Neuronal stem cell (in vitro differentiated cells): ENCODE measurements around the gene SMIM41.

Source experiments
- DNase-seq: peaks from one replicate; pipeline ENCODE4 v3.0.0-alpha.2; 2013; ENCODE audit warnings: low spot score
- H2AFZ ChIP-seq: one replicate; pipeline ENCODE4 v1.6.1; 2013; ENCODE audit warnings: mild to moderate bottlenecking, low read length, inconsistent platforms
- H2AK5ac ChIP-seq: 2 replicates; pipeline ENCODE4 v1.6.1; 2013; ENCODE audit warnings: low read depth, mild to moderate bottlenecking, inconsistent platforms, low read length, moderate library complexity, mixed read lengths
- H2BK120ac ChIP-seq: 2 replicates; pipeline ENCODE4 v1.6.1; 2013; ENCODE audit warnings: low read depth, mild to moderate bottlenecking, inconsistent platforms, low read length, moderate library complexity, mixed read lengths
- H2BK12ac ChIP-seq: one replicate; pipeline ENCODE4 v1.6.1; 2013; ENCODE audit warnings: low read length, inconsistent platforms
- H2BK15ac ChIP-seq: 2 replicates; pipeline ENCODE4 v1.6.1; 2013; ENCODE audit warnings: mild to moderate bottlenecking, low read length, inconsistent platforms, mixed read lengths
- H2BK5ac ChIP-seq: one replicate; pipeline ENCODE4 v1.6.1; 2013; ENCODE audit warnings: inconsistent platforms, mild to moderate bottlenecking, low read length, moderate library complexity
- H3K14ac ChIP-seq: one replicate; pipeline ENCODE4 v1.6.1; 2013; ENCODE audit warnings: low read length, inconsistent platforms
- H3K18ac ChIP-seq: 2 replicates; pipeline ENCODE4 v1.6.1; 2013; ENCODE audit warnings: low read length, inconsistent platforms
- H3K23ac ChIP-seq: 2 replicates; pipeline ENCODE4 v1.6.1; 2013; ENCODE audit warnings: low read depth, mild to moderate bottlenecking, mixed read lengths, low read length, inconsistent platforms; ENCODE audit not compliant: poor library complexity
- H3K27ac ChIP-seq: replicated peaks from 3 replicates; pipeline ENCODE4 v1.5.1; 2013; ENCODE audit warnings: low read length, inconsistent platforms
- H3K27me3 ChIP-seq, 3 experiments: 2 replicates each; pipeline ENCODE4 v1.6.1; 2013; ENCODE audit warnings: low read length in 3 of 3, mild to moderate bottlenecking in 2 of 3, inconsistent platforms in 1 of 3, low read depth in 1 of 3, mixed read lengths in 1 of 3, moderate library complexity in 1 of 3; ENCODE audit not compliant: control insufficient read depth in 3 of 3, insufficient read depth in 3 of 3
- H3K36me3 ChIP-seq, 2 donors: replicated peaks in 1 of 2; 2 replicates each; pipeline ENCODE4 v1.6.1; 2013; ENCODE audit warnings: low read length in 2 of 2; ENCODE audit not compliant: control insufficient read depth in 2 of 2, insufficient read depth in 2 of 2
- H3K4ac ChIP-seq: 2 replicates; pipeline ENCODE4 v1.6.1; 2013; ENCODE audit warnings: inconsistent platforms, mild to moderate bottlenecking, low read length, moderate library complexity
- H3K4me1 ChIP-seq, 2 donors: 1 replicate in 1 of 2; 2 replicates in 1 of 2; pipeline ENCODE4 v1.6.1; 2013; ENCODE audit warnings: low read length in 2 of 2, low read depth in 1 of 2; ENCODE audit not compliant: control insufficient read depth in 2 of 2, insufficient read depth in 1 of 2
- H3K4me2 ChIP-seq: one replicate; pipeline ENCODE4 v1.6.1; 2013; ENCODE audit warnings: mild to moderate bottlenecking, low read length, inconsistent platforms; ENCODE audit not compliant: insufficient read depth, poor library complexity, severe bottlenecking
- H3K4me3 ChIP-seq, 2 donors: 2 replicates each; pipeline ENCODE4 v1.5.1; 2013; ENCODE audit warnings: low read length in 2 of 2, mild to moderate bottlenecking in 2 of 2, inconsistent platforms in 1 of 2, moderate library complexity in 1 of 2
- H3K79me1 ChIP-seq: one replicate; pipeline ENCODE4 v1.6.1; 2013; ENCODE audit warnings: low read depth, mild to moderate bottlenecking, inconsistent platforms, low read length, moderate library complexity
- H3K9ac ChIP-seq: one replicate; pipeline ENCODE4 v1.6.1; 2013; ENCODE audit warnings: mild to moderate bottlenecking, low read depth, low read length, inconsistent platforms; ENCODE audit not compliant: poor library complexity
- H3K9me3 ChIP-seq, 2 donors: replicated peaks in 1 of 2; 2 replicates each; pipeline versions ENCODE3 to v1.6.1; 2013; ENCODE audit warnings: low read length in 2 of 2, mild to moderate bottlenecking in 2 of 2, inconsistent platforms in 1 of 2, low read depth in 1 of 2, mixed read lengths in 1 of 2, moderate library complexity in 1 of 2; ENCODE audit not compliant: control insufficient read depth in 2 of 2, insufficient read depth in 1 of 2
- H4K8ac ChIP-seq: one replicate; pipeline ENCODE4 v1.6.1; 2013; ENCODE audit warnings: low read depth, mild to moderate bottlenecking, inconsistent platforms, low read length, moderate library complexity
- H4K91ac ChIP-seq: one replicate; pipeline ENCODE4 v1.6.1; 2013; ENCODE audit warnings: low read length, low read depth, mild to moderate bottlenecking, inconsistent platforms; ENCODE audit not compliant: poor library complexity
- WGBS, 2 donors: extraction: QIAGEN DNeasy Blood & Tissue Kit; methylation state at CpG; one replicate each; pipeline ENCODE4 v1.1.7; 2013; ENCODE audit warnings: missing lambda C conversion rate in 2 of 2, mixed read lengths in 1 of 2; ENCODE audit not compliant: insufficient read length in 2 of 2, insufficient replicate concordance in 1 of 2; ENCODE audit errors: extremely low coverage in 2 of 2; 5-methylcytosine and 5-hydroxymethylcytosine counted together

The SMIM41 gene

DNA sequence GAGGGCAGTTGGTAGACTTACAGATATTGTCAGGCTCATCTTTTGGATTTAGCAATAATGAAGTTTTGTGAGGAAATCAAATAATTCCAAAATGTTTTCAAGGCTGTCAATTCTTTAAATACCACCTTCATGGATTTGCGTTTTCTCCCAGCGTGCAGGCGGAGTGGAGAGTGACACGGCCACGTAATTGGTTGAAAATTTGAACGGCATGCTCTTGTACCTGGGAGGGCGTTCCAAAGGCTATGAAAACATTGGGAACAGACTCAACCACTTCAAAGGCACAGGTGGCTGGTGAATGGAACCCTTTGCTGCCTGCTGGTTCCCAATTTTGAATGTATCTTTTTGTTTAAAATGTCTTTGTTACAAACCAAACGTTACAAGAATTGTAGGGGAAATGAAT, 12.4 kb downstream of the SMIM41 start:
- Histone ChIP-seq H2AFZ (no peak overlapping the region), H3K27me3 (peaks cover 0 to 40% (median 0%) of the 10 kb centered on the region in 3 experiments), H3K36me3 (no peaks in the 10 kb centered on the region), H2BK5ac (no peak overlapping the region), H3K18ac (no peak overlapping the region), H2BK15ac (no peak overlapping the region), H4K91ac (no peak overlapping the region), H4K8ac (no peak overlapping the region), H2AK5ac (no peak overlapping the region), H3K4me2 (no peak overlapping the region), H3K23ac (no peak overlapping the region), H3K4me1 (no peaks in the 10 kb centered on the region), H2BK120ac (no peak overlapping the region), H3K79me1 (no peaks in the 10 kb centered on the region), H3K27ac (no peak overlapping the region), H2BK12ac (no peak overlapping the region), H3K14ac (no peak overlapping the region), H3K9ac (no peak overlapping the region), H3K4me3 (no peak overlapping the region), H3K4ac (no peak overlapping the region), H3K9me3 (no peaks in the 10 kb centered on the region)
- no peak for DNase-seq
- WGBS, 2 donors, result no CpG with 5 or more reads among the region's 8 CpGs

DNA sequence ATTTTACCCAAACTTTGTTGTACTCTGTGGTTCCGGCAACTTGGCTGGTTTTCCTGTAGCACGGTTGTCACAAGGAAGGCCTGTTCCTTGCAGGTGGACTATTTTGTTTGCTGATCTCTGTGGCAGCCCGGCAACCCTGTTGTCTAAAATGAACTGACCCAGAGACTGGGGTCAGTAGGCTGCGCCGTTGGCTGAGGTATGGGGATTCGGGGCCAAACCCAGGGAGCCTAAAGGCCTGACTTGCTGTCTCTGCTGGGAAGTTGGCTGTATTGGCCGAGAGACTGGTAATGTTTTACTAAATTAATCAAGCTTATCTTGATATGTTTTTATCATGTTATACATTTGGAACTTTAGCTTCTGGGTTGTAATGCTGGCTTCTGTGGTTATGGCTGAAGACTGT, 13.8 kb downstream of the SMIM41 start:
- no peaks in the 10 kb centered on the region for H3K4me1 ChIP-seq
- no peak overlapping the region for H2AK5ac ChIP-seq
- H3K36me3 ChIP-seq, result no peaks in the 10 kb centered on the region
- no peak overlapping the region for H3K14ac ChIP-seq
- DNase-seq, result no peak
- WGBS, 2 donors, result no CpG with 5 or more reads among the region's 7 CpGs
- H3K23ac ChIP-seq, result no peak overlapping the region
- no peak overlapping the region for H3K4me3 ChIP-seq
- H3K27me3 ChIP-seq, result peaks cover 0 to 32% (median 0%) of the 10 kb centered on the region in 3 experiments
- H3K79me1 ChIP-seq, result no peaks in the 10 kb centered on the region
- H4K91ac ChIP-seq, result no peak overlapping the region
- H3K9me3 ChIP-seq, result no peaks in the 10 kb centered on the region
- H2BK15ac ChIP-seq, result no peak overlapping the region
- no peak overlapping the region for H2BK5ac ChIP-seq
- no peak overlapping the region for H2AFZ ChIP-seq
- H2BK12ac ChIP-seq, result no peak overlapping the region
- no peak overlapping the region for H3K4me2 ChIP-seq
- H4K8ac ChIP-seq, result no peak overlapping the region
- no peak overlapping the region for H3K27ac ChIP-seq
- no peak overlapping the region for H2BK120ac ChIP-seq
- H3K18ac ChIP-seq, result no peak overlapping the region
- no peak overlapping the region for H3K9ac ChIP-seq
- no peak overlapping the region for H3K4ac ChIP-seq

DNA sequence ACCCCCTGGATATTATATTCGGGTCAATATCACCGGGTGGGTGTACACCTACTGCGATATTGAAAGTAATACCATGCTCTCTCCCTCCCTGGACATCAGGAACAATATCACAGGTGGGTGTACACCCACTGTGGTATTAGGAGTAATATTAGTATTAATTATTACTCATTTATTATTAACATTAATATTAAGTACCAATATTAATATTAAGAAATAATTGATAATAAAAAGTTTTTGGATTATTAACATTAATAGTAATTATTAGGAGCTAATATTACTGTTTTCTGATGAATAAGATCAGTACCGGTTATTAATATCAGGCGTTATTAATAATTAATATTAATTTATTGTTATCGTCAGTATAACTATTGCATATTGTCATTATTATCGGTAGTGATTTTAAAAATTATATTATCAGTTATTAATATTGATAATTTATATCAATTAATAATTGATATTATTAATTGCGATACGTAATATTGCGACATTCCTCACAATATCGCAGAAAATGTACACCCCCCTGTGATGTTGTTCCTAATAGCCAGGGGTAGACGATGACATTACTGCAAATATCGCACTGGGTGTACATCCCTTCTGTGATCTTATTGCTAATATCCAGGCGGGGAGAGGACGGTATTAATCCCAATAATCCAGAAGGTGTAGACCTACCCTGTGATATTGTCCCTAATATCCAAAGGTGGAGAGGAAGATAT, 17.0 kb downstream of the SMIM41 start:
- Histone ChIP-seq H4K91ac (no peak overlapping the region), H3K27me3 (peaks cover 0 to 27% (median 1%) of the 10 kb centered on the region in 3 experiments), H3K14ac (no peak overlapping the region), H4K8ac (no peak overlapping the region), H3K4ac (no peak overlapping the region), H3K27ac (no peak overlapping the region), H2BK120ac (no peak overlapping the region), H3K23ac (no peak overlapping the region), H2BK12ac (no peak overlapping the region), H3K18ac (no peak overlapping the region), H3K36me3 (no peaks in the 10 kb centered on the region), H3K4me2 (no peak overlapping the region), H3K9ac (no peak overlapping the region), H3K9me3 (no peaks in the 10 kb centered on the region), H2BK15ac (no peak overlapping the region), H2AFZ (no peak overlapping the region), H3K4me3 (no peak overlapping the region), H2BK5ac (no peak overlapping the region), H2AK5ac (no peak overlapping the region), H3K79me1 (no peaks in the 10 kb centered on the region), H3K4me1 (no peaks in the 10 kb centered on the region)
- no CpG with 5 or more reads among the region's 15 CpGs for WGBS, 2 donors
- DNase-seq, result no peak

DNA sequence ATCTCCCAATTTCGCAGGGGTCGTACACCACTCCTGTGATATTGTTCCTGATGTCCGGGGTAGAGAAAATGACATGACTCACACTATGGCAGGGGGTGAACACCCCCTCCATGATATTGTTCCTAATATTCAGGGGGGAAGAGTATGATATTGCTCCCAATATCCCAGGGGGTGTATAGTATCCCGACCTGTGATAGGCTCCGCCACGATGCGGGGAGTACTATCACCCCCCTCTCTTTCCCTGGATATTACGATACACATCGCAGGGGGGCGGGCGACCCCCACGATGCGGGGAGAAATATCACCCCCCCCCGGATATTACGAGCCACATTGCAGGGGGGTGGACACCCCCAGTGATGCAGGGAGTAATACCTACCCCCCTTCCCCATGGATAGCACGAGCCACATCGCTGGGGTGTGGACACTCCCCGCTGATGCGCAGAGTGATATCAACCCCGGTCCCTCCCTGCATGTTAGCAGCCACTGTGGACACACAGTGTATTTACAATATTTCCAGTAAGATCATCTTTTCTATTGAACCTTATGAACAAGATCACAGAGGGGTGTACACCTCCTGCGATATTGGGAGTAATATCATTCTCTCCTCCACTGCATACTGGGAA, 17.7 kb downstream of the SMIM41 start:
- Histone ChIP-seq H2BK12ac (no peak overlapping the region), H2BK120ac (no peak overlapping the region), H4K91ac (no peak overlapping the region), H3K4me3 (no peak overlapping the region), H3K79me1 (no peaks in the 10 kb centered on the region), H2AFZ (no peak overlapping the region), H3K27me3 (peaks cover 0 to 20% (median 1%) of the 10 kb centered on the region in 3 experiments), H3K14ac (no peak overlapping the region), H3K9ac (no peak overlapping the region), H3K9me3 (no peaks in the 10 kb centered on the region), H3K4me1 (no peaks in the 10 kb centered on the region), H2AK5ac (no peak overlapping the region), H3K27ac (no peak overlapping the region), H3K4ac (no peak overlapping the region), H3K18ac (peak overlapping the region; percentile 45), H2BK15ac (no peak overlapping the region), H2BK5ac (no peak overlapping the region), H3K23ac (no peak overlapping the region), H3K36me3 (no peaks in the 10 kb centered on the region), H4K8ac (no peak overlapping the region), H3K4me2 (no peak overlapping the region)
- no peak for DNase-seq
- WGBS, 2 donors, result no CpG with 5 or more reads among the region's 21 CpGs
